Measurements from ENCODE around the gene CDC37.
"Not testable (repeated sequence)": the region's sequence is repeated elsewhere in the genome, so short reads cannot be mapped to it uniquely, and the experiment has no call there.

CDC37 gene

DNA sequence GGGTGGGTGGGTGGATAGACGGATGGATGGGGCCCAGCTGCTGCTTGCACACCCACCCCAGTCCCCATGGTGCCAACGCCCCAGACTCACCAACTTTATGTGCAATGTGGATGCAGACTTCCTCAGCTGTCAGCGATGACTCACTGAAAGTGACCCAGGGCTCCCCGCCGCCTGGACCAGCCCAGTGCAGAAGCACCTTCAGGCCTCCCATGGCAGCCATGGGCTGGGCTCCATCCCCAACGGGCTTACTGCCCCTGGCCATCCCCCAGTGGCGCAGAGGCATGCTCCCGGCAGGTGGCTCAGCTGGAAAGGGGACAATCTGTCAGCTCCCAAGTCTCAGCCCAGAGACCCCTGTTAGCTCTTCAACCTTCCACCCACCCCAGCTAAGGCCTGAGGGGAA lies 25.2 kb downstream of the CDC37 start:
- no CpG with 5 or more reads among the region's 8 CpGs for WGBS (ENCODE audit: insufficient coverage, insufficient read length)
- Histone ChIP-seq H3K27me3 (ENCODE audit: control insufficient read depth, insufficient read depth, low read length) (no peaks in the 10 kb centered on the region), H3K9me3 (ENCODE audit: control insufficient read depth, insufficient read depth, low read length) (no peaks in the 10 kb centered on the region), H3K4me3 (ENCODE audit: low read length) (no peak overlapping the region), H3K36me3 (ENCODE audit: control insufficient read depth, insufficient read depth, low read length) (no peaks in the 10 kb centered on the region), H3K4me1 (ENCODE audit: control insufficient read depth, insufficient read depth, low read length) (no peaks in the 10 kb centered on the region), H3K27ac (ENCODE audit: low read length) (no peak overlapping the region)
- DNase-seq (ENCODE audit: low read depth, low spot score): no peak

DNA sequence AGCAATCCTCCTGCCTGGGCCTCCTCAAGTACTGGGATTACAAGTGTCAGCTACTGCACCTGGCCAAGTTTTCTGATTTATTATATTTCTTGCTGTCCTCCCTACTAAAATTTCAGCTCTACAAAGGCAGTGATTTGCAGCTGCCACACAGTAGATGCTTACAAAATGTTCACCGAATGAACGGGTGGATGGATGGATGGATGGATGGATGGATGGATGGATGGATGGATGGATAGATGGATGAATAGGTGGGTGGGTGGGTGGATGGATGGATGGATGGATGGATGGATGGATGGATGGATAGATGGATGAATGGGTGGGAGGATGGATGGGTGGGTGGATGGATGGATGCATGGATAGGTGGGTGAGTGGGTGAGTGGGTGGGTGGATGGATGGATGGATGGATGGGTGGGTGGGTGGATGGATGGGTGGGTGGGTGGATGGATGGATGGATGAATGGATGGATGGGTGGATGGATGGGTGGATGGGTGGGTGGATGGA lies 26.2 kb downstream of the CDC37 start:
- H3K27ac ChIP-seq (ENCODE audit: low read length); H3K36me3 ChIP-seq (ENCODE audit: control insufficient read depth, insufficient read depth, low read length); H3K4me3 ChIP-seq (ENCODE audit: low read length); H3K9me3 ChIP-seq (ENCODE audit: control insufficient read depth, insufficient read depth, low read length); H3K4me1 ChIP-seq (ENCODE audit: control insufficient read depth, insufficient read depth, low read length); DNase-seq (ENCODE audit: low read depth, low spot score); H3K27me3 ChIP-seq (ENCODE audit: control insufficient read depth, insufficient read depth, low read length): not testable (repeated sequence)
- no CpG with 5 or more reads among the region's 2 CpGs for WGBS (ENCODE audit: insufficient coverage, insufficient read length)

DNA sequence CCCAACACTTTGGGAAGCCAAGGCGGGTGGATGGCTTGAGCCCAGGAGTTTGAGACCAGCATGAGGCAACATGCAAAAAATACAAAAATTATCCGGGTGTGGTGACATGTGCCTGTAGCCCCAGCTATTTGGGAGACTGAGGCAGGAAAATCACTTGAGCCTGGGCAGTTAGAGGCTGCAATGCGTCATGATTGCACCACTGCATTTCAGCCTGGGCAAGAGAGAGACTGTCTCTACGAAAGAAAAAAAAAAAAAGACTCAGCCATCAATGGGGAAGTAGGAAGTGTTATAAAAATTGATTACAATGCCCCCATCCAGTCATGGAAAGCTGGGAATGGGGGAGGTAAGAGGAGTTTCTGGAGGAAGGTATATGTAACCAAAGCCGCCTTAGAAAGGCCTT lies 28.4 kb downstream of the CDC37 start:
- Histone ChIP-seq H3K4me1 (ENCODE audit: control insufficient read depth, insufficient read depth, low read length) (no peaks in the 10 kb centered on the region), H3K9me3 (ENCODE audit: control insufficient read depth, insufficient read depth, low read length) (no peaks in the 10 kb centered on the region), H3K27ac (ENCODE audit: low read length) (no peak overlapping the region), H3K27me3 (ENCODE audit: control insufficient read depth, insufficient read depth, low read length) (no peaks in the 10 kb centered on the region), H3K4me3 (ENCODE audit: low read length) (no peak overlapping the region), H3K36me3 (ENCODE audit: control insufficient read depth, insufficient read depth, low read length) (no peaks in the 10 kb centered on the region)
- no CpG with 5 or more reads among the region's 5 CpGs for WGBS (ENCODE audit: insufficient coverage, insufficient read length)
- no peak for DNase-seq (ENCODE audit: low read depth, low spot score)

DNA sequence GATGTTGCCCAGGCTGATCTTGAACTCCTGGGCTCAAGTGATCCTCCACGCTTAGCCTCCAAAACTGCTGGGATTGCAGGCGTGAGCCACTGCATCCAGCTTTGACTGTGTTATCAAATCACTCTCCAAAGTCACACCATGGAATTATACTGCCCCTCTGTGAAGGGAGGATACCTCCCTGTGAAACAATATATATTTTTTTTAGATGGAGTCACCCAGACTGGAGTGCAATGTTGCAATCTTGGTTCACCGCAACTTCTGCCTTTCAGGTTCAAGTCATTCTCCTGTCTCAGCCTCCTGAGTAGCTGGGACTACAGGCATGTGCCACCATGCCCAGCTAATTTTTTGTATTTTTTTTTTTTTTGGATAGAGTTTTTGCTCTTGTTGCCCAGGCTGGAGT lies 30.7 kb downstream of the CDC37 start:
- Histone ChIP-seq H3K9me3 (ENCODE audit: control insufficient read depth, insufficient read depth, low read length) (no peaks in the 10 kb centered on the region), H3K36me3 (ENCODE audit: control insufficient read depth, insufficient read depth, low read length) (no peaks in the 10 kb centered on the region), H3K27me3 (ENCODE audit: control insufficient read depth, insufficient read depth, low read length) (no peaks in the 10 kb centered on the region), H3K4me1 (ENCODE audit: control insufficient read depth, insufficient read depth, low read length) (no peaks in the 10 kb centered on the region), H3K4me3 (ENCODE audit: low read length) (no peak overlapping the region), H3K27ac (ENCODE audit: low read length) (no peak overlapping the region)
- WGBS (ENCODE audit: insufficient coverage, insufficient read length): no CpG with 5 or more reads among the region's 3 CpGs
- no peak for DNase-seq (ENCODE audit: low read depth, low spot score)

DNA sequence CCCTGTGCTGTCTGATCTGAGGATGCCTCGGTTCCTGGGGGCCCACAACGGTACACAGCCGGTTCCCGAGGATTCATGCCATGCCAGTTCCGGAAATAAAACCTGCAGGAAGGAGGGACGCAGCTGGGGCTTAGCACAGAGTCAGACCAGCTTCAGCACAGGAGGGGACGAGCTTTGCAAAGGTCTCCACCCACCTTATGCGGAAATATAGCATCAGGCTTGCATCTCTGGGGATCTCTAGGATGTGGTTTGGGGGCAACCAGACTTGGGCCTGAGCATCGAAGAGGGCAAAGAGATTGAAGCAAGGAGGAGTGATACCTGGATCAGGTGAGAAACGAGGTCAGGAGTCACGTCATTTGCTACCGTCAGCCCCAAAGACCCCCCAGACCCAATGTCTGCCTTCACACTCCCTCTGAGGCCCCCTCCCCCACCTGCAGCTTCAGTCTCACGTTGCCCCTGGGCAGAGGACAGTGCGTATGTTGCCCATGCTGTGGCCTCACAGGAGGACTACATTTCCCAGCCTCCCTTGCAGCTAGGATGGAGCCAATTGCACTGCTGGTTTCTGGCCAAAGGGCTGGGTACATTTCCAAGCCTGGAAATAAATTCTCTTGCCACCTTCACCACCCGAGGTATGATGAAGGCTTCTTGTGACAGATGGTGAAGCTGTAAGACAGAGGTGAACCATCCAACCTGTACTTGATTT lies 35.1 kb downstream of the CDC37 start:
- Histone ChIP-seq H3K4me1 (ENCODE audit: control insufficient read depth, insufficient read depth, low read length) (no peaks in the 10 kb centered on the region), H3K27ac (ENCODE audit: low read length) (no peak overlapping the region), H3K27me3 (ENCODE audit: control insufficient read depth, insufficient read depth, low read length) (no peaks in the 10 kb centered on the region), H3K36me3 (ENCODE audit: control insufficient read depth, insufficient read depth, low read length) (peaks cover 16% of the 10 kb centered on the region; the same call in 1 of the 2 replicates), H3K9me3 (ENCODE audit: control insufficient read depth, insufficient read depth, low read length) (no peaks in the 10 kb centered on the region), H3K4me3 (ENCODE audit: low read length) (no peak overlapping the region)
- no peak for DNase-seq (ENCODE audit: low read depth, low spot score)
- no CpG with 5 or more reads among the region's 15 CpGs for WGBS (ENCODE audit: insufficient coverage, insufficient read length)

DNA sequence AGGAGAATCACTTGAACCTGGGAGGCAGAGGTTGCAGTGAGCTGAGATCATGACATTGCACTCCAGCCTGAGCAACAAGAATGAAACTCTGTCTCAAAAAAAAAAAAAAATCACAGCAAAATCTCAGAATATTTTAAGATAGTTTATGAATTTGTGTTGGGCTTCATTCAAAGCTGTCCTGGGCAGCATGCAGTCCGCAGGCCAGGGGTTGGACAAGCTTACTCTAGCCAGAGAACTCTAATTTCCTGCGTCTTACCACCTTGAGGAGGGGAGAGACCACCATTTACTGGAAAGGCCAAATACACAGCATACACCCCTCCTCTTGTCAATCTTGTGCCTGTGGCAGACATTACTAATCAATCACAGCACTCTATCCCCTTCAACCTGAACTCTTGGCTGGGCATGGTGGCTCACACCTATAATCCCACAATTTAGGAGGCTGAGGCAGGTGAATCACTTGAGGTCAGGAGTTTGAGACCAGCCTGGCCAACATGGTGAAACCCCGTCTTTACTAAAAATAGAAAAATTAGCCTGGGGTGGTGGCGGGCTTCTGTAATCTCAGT lies 36.3 kb downstream of the CDC37 start:
- not testable (repeated sequence) for DNase-seq (ENCODE audit: low read depth, low spot score); H3K4me1 ChIP-seq (ENCODE audit: control insufficient read depth, insufficient read depth, low read length); H3K9me3 ChIP-seq (ENCODE audit: control insufficient read depth, insufficient read depth, low read length); H3K27ac ChIP-seq (ENCODE audit: low read length); H3K4me3 ChIP-seq (ENCODE audit: low read length); H3K27me3 ChIP-seq (ENCODE audit: control insufficient read depth, insufficient read depth, low read length)
- WGBS (ENCODE audit: insufficient coverage, insufficient read length): no CpG with 5 or more reads among the region's 4 CpGs
- H3K36me3 ChIP-seq (ENCODE audit: control insufficient read depth, insufficient read depth, low read length): peaks cover 16% of the 10 kb centered on the region; the same call in 1 of the 2 replicates

DNA sequence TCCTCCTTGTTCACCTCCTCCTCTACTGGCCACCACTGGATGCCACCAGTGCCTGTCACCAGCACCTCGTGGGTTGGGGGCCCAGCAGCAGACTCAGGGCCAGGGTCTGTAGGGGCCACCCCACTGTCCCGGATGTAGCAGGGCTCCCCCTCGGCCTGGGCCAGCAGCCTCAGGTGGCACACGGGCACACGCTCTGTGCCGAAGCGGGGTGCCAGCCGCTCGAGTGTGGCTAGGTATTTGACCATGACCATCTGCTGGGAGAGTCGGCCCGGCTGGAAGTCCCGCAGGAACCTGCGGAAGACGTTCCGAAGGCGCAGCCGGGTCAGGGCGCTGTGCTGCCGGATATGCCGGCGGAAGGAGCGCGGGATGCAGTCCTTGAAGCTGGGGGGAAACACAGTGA lies 37.8 kb downstream of the CDC37 start:
- H3K4me1 ChIP-seq (ENCODE audit: control insufficient read depth, insufficient read depth, low read length): no peaks in the 10 kb centered on the region
- H3K27me3 ChIP-seq (ENCODE audit: control insufficient read depth, insufficient read depth, low read length): no peaks in the 10 kb centered on the region
- peaks cover 16% of the 10 kb centered on the region; the same call in 1 of the 2 replicates for H3K36me3 ChIP-seq (ENCODE audit: control insufficient read depth, insufficient read depth, low read length)
- no peaks in the 10 kb centered on the region for H3K9me3 ChIP-seq (ENCODE audit: control insufficient read depth, insufficient read depth, low read length)
- no CpG with 5 or more reads among the region's 23 CpGs for WGBS (ENCODE audit: insufficient coverage, insufficient read length)
- no peak for DNase-seq (ENCODE audit: low read depth, low spot score)
- H3K27ac ChIP-seq (ENCODE audit: low read length): no peak overlapping the region
- H3K4me3 ChIP-seq (ENCODE audit: low read length): no peak overlapping the region

DNA sequence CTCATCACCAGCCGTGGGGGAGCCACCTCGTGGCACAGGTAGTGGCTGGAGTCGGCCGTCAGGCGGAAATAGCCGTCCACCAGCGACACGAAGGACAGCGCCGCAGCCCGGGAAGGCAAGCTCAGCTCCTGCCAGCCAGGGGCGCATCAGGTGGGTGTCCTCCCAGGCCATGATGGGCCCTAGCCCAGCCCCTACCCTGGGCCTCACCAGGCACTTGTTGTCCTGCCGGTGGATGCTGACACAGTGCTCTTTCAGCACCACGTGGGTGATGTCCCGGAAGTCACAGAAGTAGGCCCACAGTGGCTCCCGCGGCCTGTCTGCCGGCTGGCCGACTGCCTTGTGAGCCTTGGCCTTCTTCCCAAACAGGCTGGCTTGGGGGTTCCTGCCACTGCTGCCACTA lies 38.7 kb downstream of the CDC37 start:
- Histone ChIP-seq H3K27ac (ENCODE audit: low read length) (no peak overlapping the region), H3K4me3 (ENCODE audit: low read length) (no peak overlapping the region), H3K27me3 (ENCODE audit: control insufficient read depth, insufficient read depth, low read length) (no peaks in the 10 kb centered on the region), H3K9me3 (ENCODE audit: control insufficient read depth, insufficient read depth, low read length) (no peaks in the 10 kb centered on the region), H3K36me3 (ENCODE audit: control insufficient read depth, insufficient read depth, low read length) (peaks cover 16% of the 10 kb centered on the region; the same call in 1 of the 2 replicates), H3K4me1 (ENCODE audit: control insufficient read depth, insufficient read depth, low read length) (no peaks in the 10 kb centered on the region)
- WGBS (ENCODE audit: insufficient coverage, insufficient read length): no CpG with 5 or more reads among the region's 19 CpGs
- no peak for DNase-seq (ENCODE audit: low read depth, low spot score)

DNA sequence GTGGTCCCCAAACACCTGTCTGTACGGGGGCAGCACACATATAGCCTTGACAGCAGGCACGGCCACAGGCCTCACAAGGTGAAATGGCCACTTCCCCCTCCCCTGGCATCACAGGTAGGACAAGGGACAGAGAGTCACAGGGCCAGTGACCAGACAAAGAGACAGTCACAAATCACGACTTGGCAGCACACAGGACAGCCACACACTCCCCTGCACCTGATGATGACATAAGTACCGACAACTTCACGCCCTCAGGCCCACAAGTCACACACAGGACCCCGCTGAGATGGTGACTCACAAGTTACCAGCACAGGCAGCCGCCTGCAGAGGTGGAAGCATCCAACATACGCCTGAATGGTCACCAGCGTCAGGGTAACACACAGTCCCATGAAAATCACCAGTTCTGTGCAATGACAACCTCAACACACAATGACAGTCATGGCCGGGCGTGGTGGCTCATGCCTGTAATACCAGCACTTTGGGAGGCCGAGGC lies 39.5 kb downstream of the CDC37 start:
- no peaks in the 10 kb centered on the region for H3K9me3 ChIP-seq (ENCODE audit: control insufficient read depth, insufficient read depth, low read length)
- WGBS (ENCODE audit: insufficient coverage, insufficient read length): no CpG with 5 or more reads among the region's 12 CpGs
- H3K27ac ChIP-seq (ENCODE audit: low read length): no peak overlapping the region
- no peak overlapping the region for H3K4me3 ChIP-seq (ENCODE audit: low read length)
- peaks cover 20% of the 10 kb centered on the region; the same call in 1 of the 2 replicates for H3K36me3 ChIP-seq (ENCODE audit: control insufficient read depth, insufficient read depth, low read length)
- no peaks in the 10 kb centered on the region for H3K27me3 ChIP-seq (ENCODE audit: control insufficient read depth, insufficient read depth, low read length)
- no peaks in the 10 kb centered on the region for H3K4me1 ChIP-seq (ENCODE audit: control insufficient read depth, insufficient read depth, low read length)
- no peak for DNase-seq (ENCODE audit: low read depth, low spot score)

DNA sequence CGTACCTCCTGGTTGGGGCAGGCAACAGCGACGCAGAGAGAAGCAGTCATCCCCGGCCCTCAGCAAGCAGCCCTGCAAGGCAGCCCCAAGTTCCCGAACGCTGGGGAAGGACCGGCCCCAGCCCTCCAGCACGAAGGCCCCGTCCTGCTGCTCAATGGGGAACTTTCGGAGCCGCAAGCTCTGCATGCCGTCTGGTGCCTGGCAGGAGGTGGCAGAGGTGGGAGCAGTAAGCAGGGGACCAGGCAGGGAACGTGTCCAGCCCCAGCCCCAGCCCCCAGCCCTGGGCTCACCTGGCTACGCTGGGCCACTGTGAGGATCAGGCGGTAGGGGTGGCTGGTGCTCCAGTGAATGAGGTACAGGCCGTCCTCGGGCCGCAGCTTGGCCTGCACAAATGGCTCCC lies 41.1 kb downstream of the CDC37 start:
- no peak overlapping the region for H3K27ac ChIP-seq (ENCODE audit: low read length)
- no peak for DNase-seq (ENCODE audit: low read depth, low spot score)
- no peaks in the 10 kb centered on the region for H3K4me1 ChIP-seq (ENCODE audit: control insufficient read depth, insufficient read depth, low read length)
- H3K36me3 ChIP-seq (ENCODE audit: control insufficient read depth, insufficient read depth, low read length): peaks cover 20% of the 10 kb centered on the region; the same call in 1 of the 2 replicates
- WGBS (ENCODE audit: insufficient coverage, insufficient read length): no CpG with 5 or more reads among the region's 18 CpGs
- no peak overlapping the region for H3K4me3 ChIP-seq (ENCODE audit: low read length)
- no peaks in the 10 kb centered on the region for H3K9me3 ChIP-seq (ENCODE audit: control insufficient read depth, insufficient read depth, low read length)
- no peaks in the 10 kb centered on the region for H3K27me3 ChIP-seq (ENCODE audit: control insufficient read depth, insufficient read depth, low read length)

All from iPS DF 6.9 (cell line).